Measurements from ENCODE around the gene NFIA. TPM values are rescaled to one million over a fixed set of nuclear protein-coding genes. Genes with fewer than 3 reads are reported as not detected.

Gene NFIA
- total and polyA plus RNA-seq, 2 of the 13 experiments (the other 11 are each of a cell fraction or from before 2014, with no cell fraction given), result 14.7 to 28.5 TPM

- TF ChIP-seq, protein P1, sequence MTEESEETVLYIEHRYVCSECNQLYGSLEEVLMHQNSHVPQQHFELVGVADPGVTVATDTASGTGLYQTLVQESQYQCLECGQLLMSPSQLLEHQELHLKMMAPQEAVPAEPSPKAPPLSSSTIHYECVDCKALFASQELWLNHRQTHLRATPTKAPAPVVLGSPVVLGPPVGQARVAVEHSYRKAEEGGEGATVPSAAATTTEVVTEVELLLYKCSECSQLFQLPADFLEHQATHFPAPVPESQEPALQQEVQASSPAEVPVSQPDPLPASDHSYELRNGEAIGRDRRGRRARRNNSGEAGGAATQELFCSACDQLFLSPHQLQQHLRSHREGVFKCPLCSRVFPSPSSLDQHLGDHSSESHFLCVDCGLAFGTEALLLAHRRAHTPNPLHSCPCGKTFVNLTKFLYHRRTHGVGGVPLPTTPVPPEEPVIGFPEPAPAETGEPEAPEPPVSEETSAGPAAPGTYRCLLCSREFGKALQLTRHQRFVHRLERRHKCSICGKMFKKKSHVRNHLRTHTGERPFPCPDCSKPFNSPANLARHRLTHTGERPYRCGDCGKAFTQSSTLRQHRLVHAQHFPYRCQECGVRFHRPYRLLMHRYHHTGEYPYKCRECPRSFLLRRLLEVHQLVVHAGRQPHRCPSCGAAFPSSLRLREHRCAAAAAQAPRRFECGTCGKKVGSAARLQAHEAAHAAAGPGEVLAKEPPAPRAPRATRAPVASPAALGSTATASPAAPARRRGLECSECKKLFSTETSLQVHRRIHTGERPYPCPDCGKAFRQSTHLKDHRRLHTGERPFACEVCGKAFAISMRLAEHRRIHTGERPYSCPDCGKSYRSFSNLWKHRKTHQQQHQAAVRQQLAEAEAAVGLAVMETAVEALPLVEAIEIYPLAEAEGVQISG (CRISPR knock-in tag; IDR thresholded peaks at IDR 0.05), result peak; percentile 64; the same call in 1 of the 2 replicates
- TF ChIP-seq ZBTB7A (CRISPR knock-in tag; IDR thresholded peaks at IDR 0.05), result no peak
- TF ChIP-seq RAD21 (CRISPR knock-in tag; IDR thresholded peaks at IDR 0.05), result no peak
- no peak for TF ChIP-seq RFX5 (IDR thresholded peaks at IDR 0.05; ENCODE audit: low read depth, low read length)
- TF ChIP-seq, protein P2, sequence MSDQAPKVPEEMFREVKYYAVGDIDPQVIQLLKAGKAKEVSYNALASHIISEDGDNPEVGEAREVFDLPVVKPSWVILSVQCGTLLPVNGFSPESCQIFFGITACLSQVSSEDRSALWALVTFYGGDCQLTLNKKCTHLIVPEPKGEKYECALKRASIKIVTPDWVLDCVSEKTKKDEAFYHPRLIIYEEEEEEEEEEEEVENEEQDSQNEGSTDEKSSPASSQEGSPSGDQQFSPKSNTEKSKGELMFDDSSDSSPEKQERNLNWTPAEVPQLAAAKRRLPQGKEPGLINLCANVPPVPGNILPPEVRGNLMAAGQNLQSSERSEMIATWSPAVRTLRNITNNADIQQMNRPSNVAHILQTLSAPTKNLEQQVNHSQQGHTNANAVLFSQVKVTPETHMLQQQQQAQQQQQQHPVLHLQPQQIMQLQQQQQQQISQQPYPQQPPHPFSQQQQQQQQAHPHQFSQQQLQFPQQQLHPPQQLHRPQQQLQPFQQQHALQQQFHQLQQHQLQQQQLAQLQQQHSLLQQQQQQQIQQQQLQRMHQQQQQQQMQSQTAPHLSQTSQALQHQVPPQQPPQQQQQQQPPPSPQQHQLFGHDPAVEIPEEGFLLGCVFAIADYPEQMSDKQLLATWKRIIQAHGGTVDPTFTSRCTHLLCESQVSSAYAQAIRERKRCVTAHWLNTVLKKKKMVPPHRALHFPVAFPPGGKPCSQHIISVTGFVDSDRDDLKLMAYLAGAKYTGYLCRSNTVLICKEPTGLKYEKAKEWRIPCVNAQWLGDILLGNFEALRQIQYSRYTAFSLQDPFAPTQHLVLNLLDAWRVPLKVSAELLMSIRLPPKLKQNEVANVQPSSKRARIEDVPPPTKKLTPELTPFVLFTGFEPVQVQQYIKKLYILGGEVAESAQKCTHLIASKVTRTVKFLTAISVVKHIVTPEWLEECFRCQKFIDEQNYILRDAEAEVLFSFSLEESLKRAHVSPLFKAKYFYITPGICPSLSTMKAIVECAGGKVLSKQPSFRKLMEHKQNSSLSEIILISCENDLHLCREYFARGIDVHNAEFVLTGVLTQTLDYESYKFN (CRISPR knock-in tag; conservative IDR thresholded peaks at IDR 0.05), result peak; percentile 57
- TF ChIP-seq FOXK2 (IDR thresholded peaks at IDR 0.05), result no peak
- no peak for TF ChIP-seq ZNF136 (CRISPR knock-in tag; IDR thresholded peaks at IDR 0.05; ENCODE audit: low read depth)
- TF ChIP-seq RAD51 (IDR thresholded peaks at IDR 0.05; ENCODE audit: borderline replicate concordance), result no peak
- TF ChIP-seq, protein P3, sequence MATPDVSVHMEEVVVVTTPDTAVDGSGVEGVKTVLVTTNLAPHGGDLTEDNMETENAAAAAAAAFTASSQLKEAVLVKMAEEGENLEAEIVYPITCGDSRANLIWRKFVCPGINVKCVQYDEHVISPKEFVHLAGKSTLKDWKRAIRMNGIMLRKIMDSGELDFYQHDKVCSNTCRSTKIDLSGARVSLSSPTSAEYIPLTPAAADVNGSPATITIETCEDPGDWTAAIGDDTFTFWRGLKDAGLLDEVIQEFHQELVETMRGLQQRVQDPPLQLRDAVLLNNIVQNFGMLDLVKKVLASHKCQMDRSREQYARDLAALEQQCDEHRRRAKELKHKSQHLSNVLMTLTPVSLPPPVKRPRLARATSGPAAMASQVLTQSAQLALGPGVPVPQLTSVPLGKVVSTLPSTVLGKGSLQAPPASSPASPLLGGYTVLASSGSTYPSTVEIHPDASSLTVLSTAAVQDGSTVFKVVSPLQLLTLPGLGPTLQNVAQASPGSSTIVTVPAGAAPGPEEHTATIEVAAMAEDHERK (CRISPR knock-in tag; IDR thresholded peaks at IDR 0.05; ENCODE audit: low read depth), result no peak
- no peak for TF ChIP-seq SOX6 (IDR thresholded peaks at IDR 0.05)
- TF ChIP-seq SOX6 (CRISPR knock-in tag; IDR thresholded peaks at IDR 0.05), result peak; percentile 26; the same call in 1 of the 2 replicates
- TF ChIP-seq, protein P4, sequence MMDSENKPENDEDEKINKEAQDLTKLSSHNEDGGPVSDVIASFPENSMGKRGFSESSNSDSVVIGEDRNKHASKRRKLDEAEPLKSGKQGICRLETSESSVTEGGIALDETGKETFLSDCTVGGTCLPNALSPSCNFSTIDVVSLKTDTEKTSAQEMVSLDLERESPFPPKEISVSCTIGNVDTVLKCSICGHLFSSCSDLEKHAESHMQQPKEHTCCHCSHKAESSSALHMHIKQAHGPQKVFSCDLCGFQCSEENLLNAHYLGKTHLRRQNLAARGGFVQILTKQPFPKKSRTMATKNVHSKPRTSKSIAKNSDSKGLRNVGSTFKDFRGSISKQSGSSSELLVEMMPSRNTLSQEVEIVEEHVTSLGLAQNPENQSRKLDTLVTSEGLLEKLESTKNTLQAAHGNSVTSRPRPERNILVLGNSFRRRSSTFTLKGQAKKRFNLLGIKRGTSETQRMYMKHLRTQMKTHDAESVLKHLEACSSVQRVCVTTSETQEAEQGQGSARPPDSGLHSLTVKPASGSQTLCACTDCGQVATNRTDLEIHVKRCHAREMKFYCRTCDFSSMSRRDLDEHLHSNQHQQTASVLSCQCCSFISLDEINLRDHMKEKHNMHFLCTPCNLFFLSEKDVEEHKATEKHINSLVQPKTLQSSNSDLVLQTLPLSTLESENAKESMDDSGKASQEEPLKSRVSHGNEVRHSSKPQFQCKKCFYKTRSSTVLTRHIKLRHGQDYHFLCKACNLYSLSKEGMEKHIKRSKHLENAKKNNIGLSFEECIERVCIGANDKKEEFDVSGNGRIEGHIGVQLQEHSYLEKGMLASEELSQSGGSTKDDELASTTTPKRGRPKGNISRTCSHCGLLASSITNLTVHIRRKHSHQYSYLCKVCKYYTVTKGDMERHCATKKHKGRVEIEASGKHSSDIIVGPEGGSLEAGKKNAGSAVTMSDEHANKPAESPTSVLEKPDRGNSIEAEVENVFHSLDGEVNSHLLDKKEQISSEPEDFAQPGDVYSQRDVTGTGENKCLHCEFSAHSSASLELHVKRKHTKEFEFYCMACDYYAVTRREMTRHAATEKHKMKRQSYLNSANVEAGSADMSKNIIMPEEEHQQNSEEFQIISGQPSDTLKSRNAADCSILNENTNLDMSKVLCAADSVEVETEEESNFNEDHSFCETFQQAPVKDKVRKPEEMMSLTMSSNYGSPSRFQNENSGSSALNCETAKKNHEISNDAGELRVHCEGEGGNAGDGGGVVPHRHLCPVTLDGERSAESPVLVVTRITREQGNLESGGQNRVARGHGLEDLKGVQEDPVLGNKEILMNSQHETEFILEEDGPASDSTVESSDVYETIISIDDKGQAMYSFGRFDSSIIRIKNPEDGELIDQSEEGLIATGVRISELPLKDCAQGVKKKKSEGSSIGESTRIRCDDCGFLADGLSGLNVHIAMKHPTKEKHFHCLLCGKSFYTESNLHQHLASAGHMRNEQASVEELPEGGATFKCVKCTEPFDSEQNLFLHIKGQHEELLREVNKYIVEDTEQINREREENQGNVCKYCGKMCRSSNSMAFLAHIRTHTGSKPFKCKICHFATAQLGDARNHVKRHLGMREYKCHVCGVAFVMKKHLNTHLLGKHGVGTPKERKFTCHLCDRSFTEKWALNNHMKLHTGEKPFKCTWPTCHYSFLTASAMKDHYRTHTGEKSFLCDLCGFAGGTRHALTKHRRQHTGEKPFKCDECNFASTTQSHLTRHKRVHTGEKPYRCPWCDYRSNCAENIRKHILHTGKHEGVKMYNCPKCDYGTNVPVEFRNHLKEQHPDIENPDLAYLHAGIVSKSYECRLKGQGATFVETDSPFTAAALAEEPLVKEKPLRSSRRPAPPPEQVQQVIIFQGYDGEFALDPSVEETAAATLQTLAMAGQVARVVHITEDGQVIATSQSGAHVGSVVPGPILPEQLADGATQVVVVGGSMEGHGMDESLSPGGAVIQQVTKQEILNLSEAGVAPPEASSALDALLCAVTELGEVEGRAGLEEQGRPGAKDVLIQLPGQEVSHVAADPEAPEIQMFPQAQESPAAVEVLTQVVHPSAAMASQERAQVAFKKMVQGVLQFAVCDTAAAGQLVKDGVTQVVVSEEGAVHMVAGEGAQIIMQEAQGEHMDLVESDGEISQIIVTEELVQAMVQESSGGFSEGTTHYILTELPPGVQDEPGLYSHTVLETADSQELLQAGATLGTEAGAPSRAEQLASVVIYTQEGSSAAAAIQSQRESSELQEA (CRISPR knock-in tag; IDR thresholded peaks at IDR 0.05; ENCODE audit: not compliant biosample characterization), result no peak
- TF ChIP-seq ZNF121 (CRISPR knock-in tag; IDR thresholded peaks at IDR 0.05), result no peak
Measured at GRCh38 chr1:61081686-61082310, 563 bp upstream of the NFIA start (continued).
